Pancreas (tissue), 10 donors: ENCODE results near the gene NR6A1. TPM values are rescaled to one million over a fixed set of nuclear protein-coding genes. Genes with fewer than 3 reads are reported as not detected.

Experiments used
- ATAC-seq, 4 donors: fragments of 200-7000 bp; cut with Tn5 transposase; one replicate each; pipeline versions ENCODE4 v1.8.0 to v1.9.1; 2020; ENCODE audit warnings: mild to moderate bottlenecking in 4 of 4, moderate library complexity in 4 of 4
- DNase-seq, 6 donors: peaks; one replicate each; pipeline ENCODE4 v3.0.0-alpha.2; 2020
- FAIRE-seq: peaks from 2 replicates; lab custom pipeline; 2012; peaks lifted over from hg19 to GRCh38; lab: Jason Lieb, UNC
- H3K27ac ChIP-seq, 4 donors: fragments of 200-600 bp; sonication (generic); 1 replicate in 3 of 4; 2 replicates in 1 of 4; pipeline versions ENCODE4 v1.5.0 to v1.8.0; 2020
- H3K27me3 ChIP-seq, 4 donors: fragments of 200-600 bp; one replicate each; pipeline ENCODE4 v1.8.0; 2021
- H3K36me3 ChIP-seq, 3 donors: fragments of 200-600 bp; sonication (generic) in 1 of 3; one replicate each; pipeline versions ENCODE4 v1.5.0 to v1.8.0; 2020 to 2021
- H3K4me1 ChIP-seq, 3 donors: fragments of 200-600 bp; one replicate each; pipeline ENCODE4 v1.8.0; 2021
- H3K4me3 ChIP-seq, 4 donors: fragments of 200-600 bp; sonication (generic) in 2 of 4; one replicate each; pipeline versions ENCODE4 v1.5.0 to v1.8.0; 2020 to 2021
- H3K9me3 ChIP-seq, 4 donors: fragments of 200-600 bp; one replicate each; pipeline ENCODE4 v1.8.0; 2021
- CTCF ChIP-seq, 4 donors: fragments of 200-600 bp; sonication (generic) in 3 of 4; IDR thresholded peaks; one replicate each; pipeline versions ENCODE4 v1.5.0 to v1.8.0; 2021; ENCODE audit warnings: antibody characterized with exemption in 4 of 4
- WGBS, 2 donors: extraction: QIAGEN DNeasy Blood & Tissue Kit; methylation state at CpG; one replicate each; pipeline ENCODE4 v1.1.7; 2013; 5-methylcytosine and 5-hydroxymethylcytosine counted together
- intact Hi-C, 3 donors: fragments of 100-400 bp; cut with DNase I; formaldehyde crosslinking; loops; one replicate each; pipeline versions ENCODE4 v1.11.1 to v1.14.2; 2022
- polyA plus RNA-seq, 2 donors: library from polyadenylated mRNA; stranded (reverse); fragments of 200-250 nt; gene quantifications; one replicate each; pipeline ENCODE4 v1.2.3, GENCODE V29; 2013
- total RNA-seq, 6 donors: library from RNA; stranded (reverse); fragmentation: NEBNext Ultra II Directional in 4 of 6; extraction: Animal tissue kit (Norgen Biotek cat#: 25700) in 4 of 6; gene quantifications; one replicate each; pipeline versions ENCODE4 v1.2.1 to v1.2.4, GENCODE V29; 2021 to 2023
- donor health status: healthy with polysubstance abuse.
- donor health status: DM: no; HTN: no; CAD: no; lungs with moderate emphysema.
- donor health status: DM: no; HTN: no; CAD: no.
- donor health status: control.
- donor health status: control.
- donor health status: Bipolar disorder and iron deficiency.
- donor health status: DM: yes; HTN: yes; CAD: no.
- donor health status: DM: no; HTN: no; CAD: no.
- donor health status: DM: no; HTN: no; CAD: no.
- donor health status: DM: yes; HTN: yes; CAD: no.

NR6A1 gene
- total and polyA plus RNA-seq, 8 donors: 2.1 to 3.9 (median 2.6) TPM

GRCh38 chr9:124799274-124800006 is 28.3 kb upstream of the NR6A1 start:
- Histone ChIP-seq H3K27ac (peak overlapping the region in 3 of 4 donors; percentile 39 to 60 (median 42)), H3K4me3 (no peak overlapping the region), H3K4me1 (peaks cover 16 to 25% (median 19%) of the 10 kb centered on the region in 3 donors), H3K9me3 (no peaks in the 10 kb centered on the region), H3K36me3 (no peaks in the 10 kb centered on the region), H3K27me3 (no peaks in the 10 kb centered on the region)
- DNase-seq (peak; percentile 75 to 94 (median 91)), FAIRE-seq (no peak), ATAC-seq (peak; percentile 90 to 92 (median 92))
- WGBS, 2 donors: 40 to 43% methylated on average over 13 of the region's 13 CpGs
- intact Hi-C loops: no loop called here
- peak in 1 of 4 donors; percentile 7 for TF ChIP-seq CTCF (IDR thresholded peaks at IDR 0.05)

GRCh38 chr9:124797343-124798103 is 26.4 kb upstream of the NR6A1 start:
- H3K4me1 ChIP-seq: peaks cover 22 to 27% (median 25%) of the 10 kb centered on the region in 3 donors
- peak in 5 of 6 donors; percentile 36 to 74 (median 65) for DNase-seq
- no peaks in the 10 kb centered on the region for H3K36me3 ChIP-seq

GRCh38 chr9:124795881-124796431 is 24.8 kb upstream of the NR6A1 start:
- Histone ChIP-seq H3K27ac (no peak overlapping the region), H3K4me1 (peaks cover 22 to 27% (median 25%) of the 10 kb centered on the region in 3 donors), H3K4me3 (no peak overlapping the region), H3K9me3 (no peaks in the 10 kb centered on the region), H3K27me3 (no peaks in the 10 kb centered on the region), H3K36me3 (no peaks in the 10 kb centered on the region)
- no peak for TF ChIP-seq CTCF (IDR thresholded peaks at IDR 0.05)
- DNase-seq (peak in 1 of 6 donors; percentile 47), FAIRE-seq (no peak), ATAC-seq (no peak)
- 74 to 77% methylated on average over 9 of the region's 9 CpGs for WGBS, 2 donors
- intact Hi-C loops: no loop called here

More at GRCh38 chr9:124797343-124798103, 26.4 kb upstream of the NR6A1 start:
- 38 to 43% methylated on average over 10 of the region's 10 CpGs for WGBS, 2 donors
- Histone ChIP-seq H3K27ac (peak overlapping the region in 1 of 4 donors; percentile 17), H3K9me3 (no peaks in the 10 kb centered on the region), H3K27me3 (no peaks in the 10 kb centered on the region), H3K4me3 (no peak overlapping the region)
- ATAC-seq (peak; percentile 10 to 59 (median 26)), FAIRE-seq (no peak)
- intact Hi-C loops: no loop called here
- no peak for TF ChIP-seq CTCF (IDR thresholded peaks at IDR 0.05)

GRCh38 chr9:124794902-124795491 is 23.9 kb upstream of the NR6A1 start:
- FAIRE-seq (no peak), DNase-seq (peak in 3 of 6 donors; percentile 25 to 63 (median 46)), ATAC-seq (peak in 2 of 4 donors; percentile 28 to 34)
- H3K36me3 ChIP-seq: no peaks in the 10 kb centered on the region
- H3K4me3 ChIP-seq: no peak overlapping the region
- H3K27ac ChIP-seq: no peak overlapping the region
- H3K9me3 ChIP-seq: no peaks in the 10 kb centered on the region
- peaks cover 19 to 20% (median 19%) of the 10 kb centered on the region in 3 donors for H3K4me1 ChIP-seq
- peak in 1 of 4 donors; percentile 11 for TF ChIP-seq CTCF (IDR thresholded peaks at IDR 0.05)
- H3K27me3 ChIP-seq: no peaks in the 10 kb centered on the region
- WGBS, 2 donors: 52 to 54% methylated on average over 11 of the region's 11 CpGs
- intact Hi-C loops: loop anchor here in 1 of 3 donors (5.0 kb wide), 1 partner anchor 57 kb away; the partner anchor contains the start of gene WDR38
